Type B pancreatic cell (in vitro differentiated cells): ENCODE results near the gene KDM4B. TPM values are rescaled to one million over a fixed set of nuclear protein-coding genes. Genes with fewer than 3 reads are reported as not detected.
A peak's percentile ranks its signal among the peaks of the same experiment; 100 is the strongest.

Experiments
- DNase-seq: peaks from one replicate; pipeline ENCODE4 v3.0.0; 2021; ENCODE audit warnings: mixed read lengths; ENCODE audit not compliant: unreplicated experiment; ENCODE audit errors: extremely low spot score
- H3K27ac Mint-ChIP-seq: 2 replicates; pipeline ENCODE4 v1.8.0; 2021; ENCODE audit warnings: mild to moderate bottlenecking, mixed read lengths
- H3K27me3 Mint-ChIP-seq: 2 replicates; pipeline ENCODE4 v1.8.0; 2021; ENCODE audit warnings: mixed read lengths
- H3K36me3 Mint-ChIP-seq: 2 replicates; pipeline ENCODE4 v1.8.0; 2021; ENCODE audit warnings: mixed read lengths
- H3K4me1 Mint-ChIP-seq: one replicate; pipeline ENCODE4 v1.8.0; 2021; ENCODE audit warnings: mixed read lengths; ENCODE audit not compliant: unreplicated experiment
- H3K4me3 Mint-ChIP-seq: 2 replicates; pipeline ENCODE4 v1.8.0; 2021; ENCODE audit warnings: mild to moderate bottlenecking, mixed read lengths
- H3K9me3 Mint-ChIP-seq: 2 replicates; pipeline ENCODE4 v1.8.0; 2021; ENCODE audit warnings: mixed read lengths
- total RNA-seq: library from RNA; stranded (reverse); gene quantifications from 2 replicates; pipeline ENCODE4 v1.2.1, GENCODE V29; 2021; ENCODE audit warnings: low replicate concordance
- TF ChIP-seq, protein P1 (sequence below): fragments of 200-600 bp; sonication (generic); conservative IDR thresholded peaks from 2 replicates; pipeline ENCODE4 v1.5.0; 2021; ENCODE audit warnings: antibody characterized with exemption, mild to moderate bottlenecking

KDM4B gene
- total RNA-seq, 1 donor from 2014 or later = 48.8 TPM

DNA sequence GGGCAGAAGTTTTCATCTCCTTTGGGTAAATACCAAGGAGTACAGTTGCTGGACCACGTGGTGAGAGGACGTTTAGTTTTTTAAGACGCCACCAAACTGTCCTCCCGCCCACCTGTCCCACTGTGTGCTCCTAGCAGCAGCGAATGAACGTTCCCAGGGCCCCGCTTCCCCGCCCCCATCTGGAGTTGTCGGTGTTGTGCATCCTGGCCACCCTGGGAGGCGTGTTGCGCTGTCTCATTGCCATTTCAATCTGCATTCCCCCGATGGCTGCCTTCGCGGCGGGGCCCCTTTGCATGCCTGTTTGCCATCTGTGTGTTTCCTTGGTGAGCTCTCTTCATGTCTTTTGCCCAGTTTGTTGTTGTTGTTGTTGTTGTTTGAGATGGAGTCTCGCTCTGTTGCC lies 76.1 kb downstream of the KDM4B start:
- DNase-seq = no peak
- H3K27ac Mint-ChIP-seq = no peak overlapping the region
- peaks cover 9% of the 10 kb centered on the region for H3K36me3 Mint-ChIP-seq
- H3K27me3 Mint-ChIP-seq = no peaks in the 10 kb centered on the region
- H3K4me1 Mint-ChIP-seq = peaks cover 32% of the 10 kb centered on the region
- TF ChIP-seq, protein P1, sequence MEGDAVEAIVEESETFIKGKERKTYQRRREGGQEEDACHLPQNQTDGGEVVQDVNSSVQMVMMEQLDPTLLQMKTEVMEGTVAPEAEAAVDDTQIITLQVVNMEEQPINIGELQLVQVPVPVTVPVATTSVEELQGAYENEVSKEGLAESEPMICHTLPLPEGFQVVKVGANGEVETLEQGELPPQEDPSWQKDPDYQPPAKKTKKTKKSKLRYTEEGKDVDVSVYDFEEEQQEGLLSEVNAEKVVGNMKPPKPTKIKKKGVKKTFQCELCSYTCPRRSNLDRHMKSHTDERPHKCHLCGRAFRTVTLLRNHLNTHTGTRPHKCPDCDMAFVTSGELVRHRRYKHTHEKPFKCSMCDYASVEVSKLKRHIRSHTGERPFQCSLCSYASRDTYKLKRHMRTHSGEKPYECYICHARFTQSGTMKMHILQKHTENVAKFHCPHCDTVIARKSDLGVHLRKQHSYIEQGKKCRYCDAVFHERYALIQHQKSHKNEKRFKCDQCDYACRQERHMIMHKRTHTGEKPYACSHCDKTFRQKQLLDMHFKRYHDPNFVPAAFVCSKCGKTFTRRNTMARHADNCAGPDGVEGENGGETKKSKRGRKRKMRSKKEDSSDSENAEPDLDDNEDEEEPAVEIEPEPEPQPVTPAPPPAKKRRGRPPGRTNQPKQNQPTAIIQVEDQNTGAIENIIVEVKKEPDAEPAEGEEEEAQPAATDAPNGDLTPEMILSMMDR = no peak
- H3K4me3 Mint-ChIP-seq = peak overlapping the region; percentile 25
- no peaks in the 10 kb centered on the region for H3K9me3 Mint-ChIP-seq

DNA sequence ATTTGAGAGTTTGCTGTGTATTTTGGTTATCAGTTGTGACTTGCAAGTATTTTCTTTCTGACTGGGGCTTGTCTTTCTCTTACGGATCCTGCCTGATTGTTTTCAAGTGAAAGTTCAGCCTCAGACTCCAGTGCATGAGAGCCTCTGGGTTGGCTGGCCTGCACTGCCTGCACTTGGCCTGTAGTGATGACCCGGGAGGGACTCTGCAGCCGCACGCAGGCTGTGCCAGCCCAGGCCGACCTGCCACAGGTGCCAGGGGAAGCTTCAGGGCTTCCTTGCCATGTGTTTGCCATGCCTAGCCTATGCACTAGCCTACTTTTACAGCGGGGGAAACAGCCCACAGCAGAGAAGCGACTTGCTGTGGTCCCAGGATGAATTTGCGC lies 77.0 kb downstream of the KDM4B start:
- Mint-ChIP-seq H3K36me3 (peaks cover 9% of the 10 kb centered on the region), H3K27me3 (no peaks in the 10 kb centered on the region), H3K9me3 (no peaks in the 10 kb centered on the region), H3K27ac (peak overlapping the region; percentile 42), H3K4me1 (peaks cover 34% of the 10 kb centered on the region), H3K4me3 (peak overlapping the region; percentile 51)
- TF ChIP-seq, protein P1 = no peak
- no peak for DNase-seq

DNA sequence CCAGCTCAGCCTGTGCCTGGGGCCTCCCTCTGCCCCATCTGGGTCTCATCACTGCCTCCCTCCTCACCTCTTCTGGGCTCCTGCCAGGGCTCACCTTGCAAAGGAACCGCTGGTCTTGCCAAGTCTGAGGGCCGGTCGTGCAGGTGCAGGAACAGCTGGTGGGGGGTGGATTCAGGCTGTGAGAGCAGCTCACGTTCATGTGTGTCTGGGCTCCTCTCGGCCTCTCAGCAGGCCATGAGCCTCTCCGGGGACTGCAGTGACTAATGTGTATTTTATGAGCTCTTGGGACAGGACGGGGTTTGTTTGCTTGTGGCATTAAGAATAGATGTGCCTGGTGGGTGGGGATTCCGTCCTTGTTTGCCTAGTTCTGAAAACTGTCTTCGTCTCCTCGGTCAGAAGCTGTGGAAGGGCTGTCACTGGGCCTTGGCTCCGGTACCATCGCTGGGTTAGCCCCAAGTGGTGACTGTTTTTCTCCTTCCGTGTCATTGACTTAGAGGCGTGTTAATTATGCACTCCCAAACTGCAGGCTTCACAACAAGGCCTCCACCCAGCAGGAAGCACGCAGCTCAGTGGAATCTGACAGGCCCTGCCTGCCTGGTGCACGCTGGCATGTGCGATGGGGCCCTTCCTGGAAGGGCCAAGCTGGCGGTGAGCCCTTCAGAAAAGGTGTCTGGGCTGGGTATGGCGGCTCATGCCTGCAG lies 77.6 kb downstream of the KDM4B start:
- H3K36me3 Mint-ChIP-seq = peaks cover 9% of the 10 kb centered on the region
- peak overlapping the region; percentile 9 for H3K4me3 Mint-ChIP-seq
- peaks cover 34% of the 10 kb centered on the region for H3K4me1 Mint-ChIP-seq
- H3K9me3 Mint-ChIP-seq = no peaks in the 10 kb centered on the region
- H3K27me3 Mint-ChIP-seq = no peaks in the 10 kb centered on the region
- TF ChIP-seq, protein P1 = no peak
- peak overlapping the region; percentile 80 for H3K27ac Mint-ChIP-seq
- no peak for DNase-seq

DNA sequence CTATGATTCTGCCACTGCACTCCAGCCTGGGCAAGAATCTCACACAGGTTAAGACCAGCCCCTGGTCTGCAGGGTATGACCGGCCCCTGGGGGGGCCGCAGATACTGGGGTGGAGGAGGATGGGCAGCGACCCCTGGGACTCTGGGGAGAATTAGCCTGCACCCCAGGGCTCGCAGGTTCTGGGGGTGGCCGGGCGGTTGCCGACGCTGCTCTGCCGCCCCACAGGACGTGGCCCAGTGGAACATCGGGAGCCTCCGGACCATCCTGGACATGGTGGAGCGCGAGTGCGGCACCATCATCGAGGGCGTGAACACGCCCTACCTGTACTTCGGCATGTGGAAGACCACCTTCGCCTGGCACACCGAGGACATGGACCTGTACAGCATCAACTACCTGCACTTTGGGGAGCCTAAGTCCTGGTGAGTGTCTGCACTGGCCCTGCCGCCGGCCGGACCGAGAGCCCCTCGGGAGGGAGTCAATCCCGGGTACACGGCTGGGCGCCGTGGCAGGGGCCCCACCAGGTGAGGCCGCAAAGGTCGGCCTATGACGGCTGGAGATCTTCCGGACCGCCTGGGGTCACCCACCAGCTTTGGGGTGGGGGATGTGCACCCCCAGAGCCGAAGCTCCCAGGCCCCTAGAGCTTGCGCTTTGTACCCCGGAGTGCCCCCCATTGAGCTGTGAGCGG lies 78.5 kb downstream of the KDM4B start:
- Mint-ChIP-seq H3K27me3 (no peaks in the 10 kb centered on the region), H3K4me3 (no peak overlapping the region), H3K9me3 (no peaks in the 10 kb centered on the region), H3K4me1 (peaks cover 27% of the 10 kb centered on the region), H3K36me3 (peaks cover 4% of the 10 kb centered on the region), H3K27ac (no peak overlapping the region)
- TF ChIP-seq, protein P1 = no peak
- no peak for DNase-seq

DNA sequence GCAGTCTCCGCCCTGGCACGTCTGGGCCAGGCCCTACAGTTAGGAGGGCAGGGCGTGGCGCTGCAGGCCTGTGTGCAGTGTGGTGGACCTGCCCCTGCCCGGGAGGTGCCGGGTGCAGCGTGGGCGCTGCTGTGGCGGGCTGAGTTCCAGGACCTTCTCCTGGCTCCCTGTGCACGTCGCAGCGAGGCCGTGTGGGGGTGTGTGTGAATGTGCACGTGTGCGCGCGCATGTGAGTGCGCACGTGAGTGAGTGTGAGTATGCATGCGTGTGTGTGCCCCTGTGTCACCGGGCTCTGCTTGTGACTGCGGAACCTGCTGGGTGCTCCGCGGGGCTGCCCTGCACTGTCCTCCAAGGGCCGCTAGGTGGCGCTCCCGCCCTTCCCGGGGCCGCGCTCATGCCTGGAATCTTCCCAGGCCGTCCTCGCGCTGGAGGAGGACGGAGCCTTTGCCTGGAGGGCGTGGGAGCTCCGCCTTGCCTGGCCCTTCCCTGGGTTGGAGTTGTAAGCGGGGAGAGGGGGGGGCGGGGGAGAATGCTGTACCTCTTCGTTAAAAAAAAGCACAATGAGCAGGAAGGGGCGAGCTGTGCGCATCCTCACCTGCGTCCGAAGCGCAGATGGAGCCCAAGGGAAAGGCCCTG lies 79.3 kb downstream of the KDM4B start:
- Mint-ChIP-seq H3K27ac (no peak overlapping the region), H3K27me3 (no peaks in the 10 kb centered on the region), H3K4me3 (no peak overlapping the region), H3K36me3 (peaks cover 4% of the 10 kb centered on the region), H3K4me1 (peaks cover 24% of the 10 kb centered on the region), H3K9me3 (no peaks in the 10 kb centered on the region)
- peak; percentile 91 for DNase-seq
- TF ChIP-seq, protein P1 = peak; percentile 98
